Measurements from ENCODE around the gene CXCL8. TPM values are rescaled to one million over a fixed set of nuclear protein-coding genes. Genes with fewer than 3 reads are reported as not detected.
"Not testable (repeated sequence)": the region's sequence is repeated elsewhere in the genome, so short reads cannot be mapped to it uniquely, and the experiment has no call there.

The CXCL8 gene
- total RNA-seq, 1 experiment from 2014 or later = 12.9 TPM

GRCh38 chr4:73743281-73743680 is 2.9 kb downstream of the CXCL8 start:
- no peak for DNase-seq (ENCODE audit: low read depth)

GRCh38 chr4:73743795-73744194 is 3.4 kb downstream of the CXCL8 start:
- no peak for DNase-seq (ENCODE audit: low read depth)

- DNase-seq (ENCODE audit: low read depth) = no peak
These were observed 3.8 kb downstream of the CXCL8 start for GRCh38 chr4:73744203-73744602.

- DNase-seq (ENCODE audit: low read depth) = no peak
These were observed 10.4 kb downstream of the CXCL8 start for GRCh38 chr4:73750730-73751129.

- DNase-seq (ENCODE audit: low read depth) = no peak
These were observed 10.8 kb downstream of the CXCL8 start for GRCh38 chr4:73751166-73751565.

- DNase-seq (ENCODE audit: low read depth) = no peak
These were observed 11.5 kb downstream of the CXCL8 start for GRCh38 chr4:73751830-73752229.

- no peak for DNase-seq (ENCODE audit: low read depth)
These were observed 12.1 kb downstream of the CXCL8 start for GRCh38 chr4:73752424-73752823.

GRCh38 chr4:73753215-73753614 is 12.8 kb downstream of the CXCL8 start:
- no peak for DNase-seq (ENCODE audit: low read depth)

GRCh38 chr4:73754934-73755333 is 14.6 kb downstream of the CXCL8 start:
- no peak for DNase-seq (ENCODE audit: low read depth)

- DNase-seq (ENCODE audit: low read depth) = no peak
These were observed 19.0 kb downstream of the CXCL8 start for GRCh38 chr4:73759357-73759756.

GRCh38 chr4:73761856-73762255 is 21.5 kb downstream of the CXCL8 start:
- no peak for DNase-seq (ENCODE audit: low read depth)

GRCh38 chr4:73762409-73762808 is 22.0 kb downstream of the CXCL8 start:
- DNase-seq (ENCODE audit: low read depth) = no peak

- no peak for DNase-seq (ENCODE audit: low read depth)
These were observed 23.5 kb downstream of the CXCL8 start for GRCh38 chr4:73763877-73764276.

- DNase-seq (ENCODE audit: low read depth) = peak; percentile 32
These were observed 24.1 kb downstream of the CXCL8 start for GRCh38 chr4:73764513-73764912.

- DNase-seq (ENCODE audit: low read depth) = no peak
These were observed 24.9 kb downstream of the CXCL8 start for GRCh38 chr4:73765296-73765695.

GRCh38 chr4:73770917-73771316 is 30.5 kb downstream of the CXCL8 start:
- no peak for DNase-seq (ENCODE audit: low read depth)

GRCh38 chr4:73772363-73772762 is 32.0 kb downstream of the CXCL8 start:
- no peak for DNase-seq (ENCODE audit: low read depth)

GRCh38 chr4:73774406-73774805 is 34.0 kb downstream of the CXCL8 start:
- not testable (repeated sequence) for DNase-seq (ENCODE audit: low read depth)

- DNase-seq (ENCODE audit: low read depth) = peak; percentile 47
These were observed 36.0 kb downstream of the CXCL8 start for GRCh38 chr4:73776321-73776729.

GRCh38 chr4:73777612-73778011 is 37.2 kb downstream of the CXCL8 start:
- peak; percentile 24 for DNase-seq (ENCODE audit: low read depth)

GRCh38 chr4:73780243-73780642 is 39.9 kb downstream of the CXCL8 start:
- no peak for DNase-seq (ENCODE audit: low read depth)

- no peak for DNase-seq (ENCODE audit: low read depth)
These were observed 40.5 kb downstream of the CXCL8 start for GRCh38 chr4:73780834-73781233.

GRCh38 chr4:73788411-73788810 is 48.0 kb downstream of the CXCL8 start:
- DNase-seq (ENCODE audit: low read depth) = no peak

All from HT1080 (cell line).